Measurements from ENCODE around the gene EPB41L5. TPM values are rescaled to one million over a fixed set of nuclear protein-coding genes. Genes with fewer than 3 reads are reported as not detected.

EPB41L5 gene
- total and polyA plus RNA-seq, 11 donors = 3.1 to 16.9 (median 9.8) TPM

DNA sequence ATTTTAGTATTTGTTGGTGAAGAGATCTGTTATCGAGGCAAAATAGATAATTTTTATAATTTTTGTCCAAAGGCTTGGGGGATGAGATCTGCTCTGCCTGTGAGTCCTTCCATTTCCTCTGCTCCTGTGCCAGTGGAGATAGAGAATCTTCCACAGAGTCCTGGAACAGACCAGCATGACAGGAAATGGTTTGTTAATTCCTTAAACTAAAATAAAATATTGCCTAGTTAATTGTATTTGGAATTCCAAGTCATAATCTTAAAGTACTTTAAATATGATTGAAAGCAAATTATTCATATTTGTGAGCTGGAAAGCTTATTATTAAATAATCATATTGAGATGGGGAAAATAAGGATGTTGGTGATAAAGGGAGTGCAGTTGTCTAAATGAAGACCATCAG is 87.8 kb downstream of the EPB41L5 start:
- H3K27ac ChIP-seq = no peak overlapping the region
- intact Hi-C loops (cut with DNase I) = loop anchor here in 3 of 10 donors (5.0 to 10.0 kb wide), 3 partner anchors 212 to 346 kb away; partner anchors contain the start of gene PTPN4 (in 1 of the 3)
- 76 to 89% (median 86%) methylated on average over 1 of the region's 1 CpG for WGBS, 4 donors

DNA sequence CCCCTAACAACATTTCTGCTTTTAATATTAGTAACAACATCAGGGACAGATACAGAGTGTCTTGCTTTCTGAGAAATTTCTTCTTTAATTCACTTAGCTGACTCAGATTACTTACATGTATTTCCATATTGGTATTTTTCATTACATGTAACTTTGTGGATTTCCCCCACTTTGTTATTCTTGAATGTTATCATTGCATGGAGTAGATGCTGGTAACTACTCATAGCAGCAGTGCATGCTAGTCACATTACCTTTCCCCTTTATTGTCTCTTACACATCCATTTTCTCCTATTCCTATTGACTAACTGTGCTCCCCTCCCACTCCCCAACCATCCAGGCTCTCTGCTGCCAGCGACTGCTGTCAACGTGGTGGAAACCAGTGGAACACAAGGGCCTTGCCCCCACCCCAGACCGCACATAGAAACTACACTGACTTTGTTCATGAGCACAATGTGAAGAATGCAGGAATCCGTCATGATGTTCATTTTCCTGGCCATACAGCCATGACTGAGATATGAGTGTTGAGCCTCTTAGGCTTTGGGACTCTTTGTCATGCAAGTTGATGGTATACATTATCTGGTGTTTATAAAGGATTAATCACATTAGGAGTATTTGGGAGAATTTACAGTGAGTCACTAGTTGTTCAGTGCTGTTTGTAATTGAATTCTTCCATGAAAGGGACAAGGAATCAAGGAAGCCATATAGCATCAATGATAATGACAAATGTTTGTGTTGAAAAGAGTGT is 91.0 kb downstream of the EPB41L5 start:
- TF ChIP-seq POLR2A (IDR thresholded peaks at IDR 0.05) = no peak
- TF ChIP-seq, protein P1, sequence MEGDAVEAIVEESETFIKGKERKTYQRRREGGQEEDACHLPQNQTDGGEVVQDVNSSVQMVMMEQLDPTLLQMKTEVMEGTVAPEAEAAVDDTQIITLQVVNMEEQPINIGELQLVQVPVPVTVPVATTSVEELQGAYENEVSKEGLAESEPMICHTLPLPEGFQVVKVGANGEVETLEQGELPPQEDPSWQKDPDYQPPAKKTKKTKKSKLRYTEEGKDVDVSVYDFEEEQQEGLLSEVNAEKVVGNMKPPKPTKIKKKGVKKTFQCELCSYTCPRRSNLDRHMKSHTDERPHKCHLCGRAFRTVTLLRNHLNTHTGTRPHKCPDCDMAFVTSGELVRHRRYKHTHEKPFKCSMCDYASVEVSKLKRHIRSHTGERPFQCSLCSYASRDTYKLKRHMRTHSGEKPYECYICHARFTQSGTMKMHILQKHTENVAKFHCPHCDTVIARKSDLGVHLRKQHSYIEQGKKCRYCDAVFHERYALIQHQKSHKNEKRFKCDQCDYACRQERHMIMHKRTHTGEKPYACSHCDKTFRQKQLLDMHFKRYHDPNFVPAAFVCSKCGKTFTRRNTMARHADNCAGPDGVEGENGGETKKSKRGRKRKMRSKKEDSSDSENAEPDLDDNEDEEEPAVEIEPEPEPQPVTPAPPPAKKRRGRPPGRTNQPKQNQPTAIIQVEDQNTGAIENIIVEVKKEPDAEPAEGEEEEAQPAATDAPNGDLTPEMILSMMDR (IDR thresholded peaks at IDR 0.05) = no peak

More for the DNA sequence above, 87.8 kb downstream of the EPB41L5 start:
- Histone ChIP-seq H3K36me3 (peaks cover 0 to 44% (median 6%) of the 10 kb centered on the region in 9 donors), H3K4me3 (no peak overlapping the region), H3K4me1 (no peaks in the 10 kb centered on the region), H3K9me3 (no peaks in the 10 kb centered on the region), H3K27me3 (no peaks in the 10 kb centered on the region)
- ATAC-seq (no peak), DNase-seq (no peak)
- TF ChIP-seq POLR2A (IDR thresholded peaks at IDR 0.05) = no peak
- TF ChIP-seq, protein P1 (IDR thresholded peaks at IDR 0.05) = no peak

DNA sequence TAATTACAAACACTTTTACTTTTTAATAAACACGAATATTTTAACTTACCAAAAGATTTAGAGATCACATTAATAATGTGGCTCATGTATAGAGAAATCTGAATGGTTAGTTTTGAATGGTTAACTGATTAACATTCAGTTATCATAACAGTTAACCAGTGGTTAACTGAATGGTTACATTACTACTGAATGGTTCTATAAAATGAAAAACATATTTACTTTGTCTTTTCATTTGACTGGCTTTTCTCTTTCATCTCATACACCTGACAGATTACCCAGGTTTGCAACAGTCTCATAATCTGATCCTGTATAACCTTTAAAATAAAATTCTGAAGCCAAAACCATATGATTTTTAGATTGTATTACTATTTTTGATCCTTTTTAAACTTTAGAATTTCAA is 91.9 kb downstream of the EPB41L5 start:
- H3K27ac ChIP-seq = no peak overlapping the region
- no peak for DNase-seq
- peaks cover 3 to 24% (median 19%) of the 10 kb centered on the region in 12 donors for H3K4me1 ChIP-seq
- WGBS, 4 donors = 94 to 100% (median 96%) methylated on average over 1 of the region's 1 CpG
- TF ChIP-seq POLR2A (IDR thresholded peaks at IDR 0.05) = no peak
- TF ChIP-seq, protein P1 (IDR thresholded peaks at IDR 0.05) = no peak
- no peak for ATAC-seq
- no peaks in the 10 kb centered on the region for H3K27me3 ChIP-seq
- no peak overlapping the region for H3K4me3 ChIP-seq
- peaks cover 0 to 35% (median 6%) of the 10 kb centered on the region in 9 donors for H3K36me3 ChIP-seq
- no peaks in the 10 kb centered on the region for H3K9me3 ChIP-seq
- intact Hi-C loops (cut with DNase I) = loop anchor here in 8 of 10 donors (5.0 to 10.0 kb wide), 8 partner anchors 68 to 578 kb away; partner anchors contain the start of genes EPB41L5 (in 1 of the 8) and PTPN4 (in 1 of the 8)

More for the DNA sequence above, 91.0 kb downstream of the EPB41L5 start:
- Histone ChIP-seq H3K4me1 (peaks cover 3 to 17% (median 14%) of the 10 kb centered on the region in 12 donors), H3K36me3 (peaks cover 0 to 35% (median 6%) of the 10 kb centered on the region in 9 donors), H3K27ac (no peak overlapping the region), H3K4me3 (no peak overlapping the region), H3K27me3 (no peaks in the 10 kb centered on the region), H3K9me3 (no peaks in the 10 kb centered on the region)
- ATAC-seq (no peak), DNase-seq (no peak)
- WGBS, 4 donors = 87 to 92% (median 91%) methylated on average over 4 of the region's 4 CpGs
- intact Hi-C loops (cut with DNase I) = loop anchor here in 3 of 10 donors (5.0 to 10.0 kb wide), 3 partner anchors 208 to 349 kb away; partner anchors contain the start of gene PTPN4 (in 1 of the 3)

DNA sequence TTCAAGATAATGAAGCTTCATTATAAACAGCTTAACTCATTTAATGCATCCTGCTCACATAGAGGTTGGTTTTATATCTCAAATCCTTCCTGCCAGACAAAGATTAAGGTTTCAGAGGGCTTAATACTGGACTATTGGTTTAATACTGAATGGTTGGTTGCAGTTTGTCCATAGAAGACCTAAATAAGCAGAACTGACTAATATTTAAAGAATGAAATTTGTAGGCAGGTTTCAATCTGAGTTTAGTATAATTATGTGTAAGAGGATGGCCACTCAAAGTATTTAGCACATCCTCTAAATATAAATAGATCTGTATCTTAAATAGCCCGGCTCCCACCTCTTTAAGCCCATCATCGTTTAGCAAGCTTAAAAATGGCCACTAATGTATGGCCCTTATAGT is 92.5 kb downstream of the EPB41L5 start:
- no peak overlapping the region for H3K27ac ChIP-seq
- intact Hi-C loops (cut with DNase I) = loop anchor here in 7 of 10 donors (5.0 to 10.0 kb wide), 8 partner anchors 67 to 577 kb away; partner anchors contain the start of genes EPB41L5 (in 1 of the 7) and PTPN4 (in 1 of the 7)
- WGBS, 4 donors = 92 to 95% (median 92%) methylated on average over 2 of the region's 2 CpGs

More for the DNA sequence above, 92.5 kb downstream of the EPB41L5 start:
- Histone ChIP-seq H3K4me1 (peaks cover 3 to 29% (median 19%) of the 10 kb centered on the region in 12 donors), H3K4me3 (no peak overlapping the region), H3K36me3 (peaks cover 0 to 31% (median 6%) of the 10 kb centered on the region in 9 donors), H3K9me3 (no peaks in the 10 kb centered on the region), H3K27me3 (no peaks in the 10 kb centered on the region)
- TF ChIP-seq POLR2A (IDR thresholded peaks at IDR 0.05) = no peak
- TF ChIP-seq, protein P1 (IDR thresholded peaks at IDR 0.05) = no peak
- DNase-seq (no peak), ATAC-seq (no peak)
